ENCODE data around the gene DIO3.
"Not testable (repeated sequence)": the region's sequence is repeated elsewhere in the genome, so short reads cannot be mapped to it uniquely, and the experiment has no call there.

DIO3 gene

DNA sequence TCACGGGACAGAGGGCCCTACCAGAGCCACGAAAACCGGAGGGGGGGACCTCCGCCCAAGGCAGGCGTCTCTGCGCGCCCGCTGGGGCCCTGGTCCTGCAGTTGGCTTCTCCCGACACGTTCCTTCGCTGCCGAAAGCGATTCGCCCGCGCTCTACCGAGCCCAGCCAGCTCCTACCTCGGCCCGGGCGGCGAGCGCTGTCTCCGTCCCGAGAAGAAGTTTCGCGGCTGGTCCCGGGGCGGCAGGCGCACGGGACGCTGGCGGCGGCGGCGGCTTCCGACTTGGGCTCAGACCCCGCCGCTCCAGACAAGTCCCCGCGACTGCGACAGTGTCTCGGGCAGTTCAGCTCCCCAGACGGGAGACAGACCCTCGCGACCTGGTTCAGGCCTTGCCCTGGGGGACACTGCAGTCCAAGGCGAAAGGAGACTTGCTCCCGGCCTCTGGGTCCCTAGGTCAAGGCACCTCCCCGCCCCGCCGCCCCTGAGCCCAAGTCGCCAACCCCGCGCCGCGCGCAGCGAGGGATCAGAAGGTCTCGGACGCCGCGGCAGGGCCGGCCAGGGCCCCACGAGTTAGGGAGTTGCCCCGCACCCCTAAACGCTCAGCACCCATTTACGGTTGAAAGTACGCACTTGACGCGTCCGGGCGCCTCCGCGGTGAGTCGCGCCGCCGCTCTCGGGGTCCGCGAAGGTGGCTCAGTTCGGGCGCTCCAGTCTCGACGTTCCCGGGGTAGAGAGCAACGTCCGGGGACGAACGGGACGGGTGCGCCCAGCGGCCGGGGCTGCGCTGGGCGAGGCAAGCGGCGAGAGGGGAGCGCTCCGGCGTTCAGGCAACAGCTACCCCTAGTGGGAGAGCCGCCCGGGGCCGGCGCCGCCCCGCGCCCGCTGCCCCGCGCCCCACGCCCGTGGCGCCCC is 1.4 kb upstream of the DIO3 start:
- no peak for DNase-seq

DNA sequence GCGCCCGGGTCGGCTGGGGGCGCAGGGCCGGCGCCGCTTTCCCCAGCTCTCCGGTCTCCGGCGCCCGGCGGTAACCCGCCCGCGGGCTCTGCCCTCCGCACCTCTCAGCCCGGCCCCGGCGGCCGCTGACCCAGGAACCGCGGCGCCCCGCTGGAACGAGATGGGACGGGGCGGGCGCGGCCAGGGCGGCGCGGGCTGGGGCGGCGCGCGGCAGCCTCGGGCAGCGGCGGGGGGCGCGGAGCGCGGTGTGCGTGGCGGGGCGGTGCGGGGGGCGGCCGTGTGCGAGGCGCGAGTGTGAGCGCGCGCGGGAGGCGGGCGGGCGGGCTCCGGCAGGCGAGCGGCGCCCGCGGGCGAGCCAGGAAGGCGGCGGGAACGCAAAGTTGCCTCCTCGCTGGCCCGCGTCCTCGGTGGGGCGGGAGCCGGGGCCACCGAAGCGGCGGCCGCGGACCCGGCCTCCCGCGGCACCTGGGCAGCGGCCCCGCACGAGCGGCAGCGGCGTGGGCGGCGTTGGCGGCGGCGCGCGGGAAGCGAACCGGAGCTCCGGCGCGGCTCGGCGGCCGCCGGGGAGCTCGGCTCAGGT is 671 bp upstream of the DIO3 start:
- DNase-seq, result no peak

DNA sequence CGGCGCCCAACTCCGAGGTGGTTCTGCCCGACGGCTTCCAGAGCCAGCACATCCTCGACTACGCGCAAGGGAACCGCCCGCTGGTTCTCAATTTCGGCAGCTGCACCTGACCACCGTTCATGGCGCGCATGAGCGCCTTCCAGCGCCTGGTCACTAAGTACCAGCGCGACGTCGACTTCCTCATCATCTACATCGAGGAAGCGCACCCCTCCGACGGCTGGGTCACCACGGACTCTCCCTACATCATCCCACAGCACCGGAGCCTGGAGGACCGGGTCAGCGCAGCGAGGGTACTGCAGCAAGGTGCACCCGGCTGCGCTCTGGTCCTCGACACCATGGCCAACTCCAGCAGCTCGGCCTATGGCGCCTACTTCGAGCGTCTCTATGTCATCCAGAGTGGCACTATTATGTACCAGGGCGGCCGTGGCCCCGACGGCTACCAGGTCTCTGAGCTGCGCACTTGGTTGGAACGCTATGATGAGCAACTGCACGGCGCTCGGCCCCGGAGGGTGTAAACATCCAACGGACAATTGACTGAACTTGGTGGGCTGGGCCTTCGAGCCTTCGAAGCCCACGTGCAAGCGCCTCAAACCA is 699 bp downstream of the DIO3 start:
- no peak for DNase-seq

DNA sequence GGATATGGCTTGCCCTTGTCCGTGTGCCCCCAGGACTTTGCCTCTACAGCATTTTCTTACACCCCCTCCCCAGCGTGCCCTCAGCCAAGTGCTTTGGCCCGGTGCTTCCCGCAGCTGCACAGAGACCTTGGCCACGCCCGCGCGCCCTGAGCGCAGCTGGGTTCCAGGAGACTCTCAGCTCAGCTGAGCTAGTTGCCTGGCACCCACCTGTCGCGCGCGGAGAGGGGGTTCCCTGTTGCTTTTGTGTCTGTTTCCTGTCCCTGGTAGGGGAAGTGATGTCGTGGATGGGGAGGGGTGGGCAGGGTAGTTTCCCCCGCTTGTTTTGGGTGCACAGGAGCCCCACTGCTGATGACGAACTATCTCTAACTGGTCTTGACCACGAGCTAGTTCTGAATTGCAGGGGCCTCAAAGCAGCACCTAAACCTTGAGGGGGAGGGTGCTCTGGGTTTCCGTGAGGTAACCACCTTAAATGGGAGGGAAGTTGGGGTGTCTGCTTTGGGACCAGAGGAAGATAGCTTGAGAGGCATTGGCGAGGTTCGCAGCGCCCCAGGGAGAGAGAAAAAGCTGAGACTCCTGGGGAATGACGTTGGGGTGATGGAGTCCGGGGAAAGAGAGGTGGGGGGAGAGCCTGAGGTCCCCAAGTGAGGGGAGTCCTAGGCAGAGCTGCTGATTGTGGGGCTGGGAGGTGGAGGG is 1.5 kb downstream of the DIO3 start:
- no peak for DNase-seq

DNA sequence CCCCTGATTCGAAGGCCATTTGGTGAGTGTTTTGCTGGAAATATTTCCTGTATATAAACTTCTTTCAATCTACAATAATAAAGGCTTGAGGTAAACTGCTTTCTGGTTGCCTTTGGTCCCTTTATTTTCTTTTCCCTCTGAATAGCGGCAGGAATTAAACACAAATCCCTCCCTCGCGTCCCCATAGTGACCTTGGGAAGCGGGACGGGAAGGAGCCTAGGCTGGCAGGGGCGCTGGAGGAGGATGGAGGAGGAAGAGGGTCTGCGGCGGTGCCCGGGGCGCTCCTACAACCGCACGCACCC is 2.0 kb downstream of the DIO3 start:
- no peak for DNase-seq

DNA sequence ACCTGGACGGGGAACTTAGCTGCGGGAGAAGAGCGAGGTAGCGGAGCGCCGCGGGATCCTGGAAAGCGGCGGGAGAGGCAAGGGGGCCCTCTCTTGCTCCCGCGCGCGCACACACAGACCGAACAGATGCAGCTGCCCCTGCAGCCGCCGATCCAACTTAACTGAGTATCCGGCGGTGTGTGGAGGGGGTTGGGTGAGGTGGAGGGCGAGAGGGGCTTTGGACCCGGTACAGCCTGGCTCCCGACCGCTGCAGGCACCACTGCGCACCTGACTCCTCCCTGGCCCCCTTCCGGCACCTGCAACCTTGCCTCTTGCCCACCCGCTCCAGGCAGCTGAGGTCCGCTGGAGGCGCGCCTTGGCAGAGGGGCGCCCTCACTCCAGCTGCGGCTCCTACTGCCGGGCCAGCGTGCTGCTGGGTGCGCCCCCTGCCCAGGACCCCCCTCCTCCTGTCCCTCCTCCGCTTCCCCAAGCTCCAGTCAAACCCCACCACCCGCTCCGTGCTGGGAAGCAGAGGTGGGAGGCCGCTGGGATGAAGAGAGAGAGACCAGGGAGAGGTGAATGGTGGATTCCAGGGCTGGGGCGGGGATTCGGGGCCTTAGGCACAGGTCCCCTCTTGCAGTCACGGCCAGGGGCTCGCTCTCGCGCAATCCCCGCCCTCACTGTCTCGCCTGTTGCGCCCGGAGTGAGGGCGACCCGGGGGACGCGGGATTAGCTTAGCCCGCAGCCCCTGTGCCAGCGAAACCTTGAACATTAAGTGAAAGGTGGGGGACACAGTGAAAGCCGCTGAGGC is 2.6 kb downstream of the DIO3 start:
- no peak for DNase-seq

DNA sequence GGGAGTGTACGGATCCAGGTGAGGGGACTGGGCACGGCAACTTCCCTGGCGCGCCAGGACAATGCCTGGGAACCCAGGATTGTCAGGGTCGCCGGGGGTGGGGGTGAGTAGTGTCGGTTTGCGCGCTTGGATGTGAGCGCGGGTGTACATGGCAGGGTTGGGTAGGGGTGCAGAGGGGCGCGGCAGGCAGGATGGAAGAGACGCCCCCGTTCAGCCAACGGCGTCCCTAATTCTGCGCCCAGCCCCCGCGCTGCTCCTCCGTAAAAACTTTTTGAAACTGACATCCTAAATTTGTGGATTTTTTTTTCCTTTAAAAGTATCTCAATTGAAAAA is 3.1 kb downstream of the DIO3 start:
- no peak for DNase-seq

DNA sequence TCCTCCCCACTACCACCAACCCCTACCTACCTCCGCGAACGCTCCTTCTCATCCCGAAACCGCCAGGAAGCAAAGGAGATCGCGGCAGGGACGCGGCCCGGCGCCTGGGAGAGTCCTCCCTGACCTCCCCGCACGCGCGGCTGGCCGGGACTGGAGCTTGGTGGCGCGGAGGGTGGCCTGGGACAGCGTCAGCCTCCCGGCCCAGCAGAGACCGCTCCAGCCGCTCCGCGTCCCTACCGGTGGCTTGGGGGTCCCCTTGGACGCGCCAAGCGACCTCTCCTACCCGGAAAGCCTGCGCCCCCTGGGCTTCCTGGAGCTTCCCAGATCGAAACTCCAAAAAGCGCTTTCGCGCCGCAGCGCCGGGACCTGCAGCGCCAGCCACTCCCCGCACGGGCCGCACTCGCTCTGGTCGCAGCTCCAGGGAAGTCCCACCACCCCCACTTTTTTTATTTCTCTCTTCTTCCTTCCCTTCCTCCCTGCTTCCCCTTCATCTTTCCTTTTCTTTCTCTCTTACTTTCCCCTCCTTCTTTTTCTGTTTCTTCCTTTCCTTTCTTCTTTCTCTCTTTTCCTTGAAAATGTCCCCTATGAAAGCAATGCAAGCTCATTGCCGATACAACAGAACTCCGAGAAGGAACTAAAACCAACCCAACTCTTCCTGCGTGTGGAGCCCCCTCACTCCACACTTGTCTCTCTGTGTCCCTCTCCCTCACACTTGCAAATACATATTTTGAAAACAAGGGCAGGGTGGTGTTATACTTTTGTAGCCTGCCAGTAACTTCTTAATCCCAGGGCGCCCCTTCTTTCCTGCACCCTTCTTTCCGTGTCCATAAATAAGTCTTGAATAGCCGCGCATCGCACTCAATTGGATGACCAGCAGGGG is 3.8 kb downstream of the DIO3 start:
- no peak for DNase-seq

DNA sequence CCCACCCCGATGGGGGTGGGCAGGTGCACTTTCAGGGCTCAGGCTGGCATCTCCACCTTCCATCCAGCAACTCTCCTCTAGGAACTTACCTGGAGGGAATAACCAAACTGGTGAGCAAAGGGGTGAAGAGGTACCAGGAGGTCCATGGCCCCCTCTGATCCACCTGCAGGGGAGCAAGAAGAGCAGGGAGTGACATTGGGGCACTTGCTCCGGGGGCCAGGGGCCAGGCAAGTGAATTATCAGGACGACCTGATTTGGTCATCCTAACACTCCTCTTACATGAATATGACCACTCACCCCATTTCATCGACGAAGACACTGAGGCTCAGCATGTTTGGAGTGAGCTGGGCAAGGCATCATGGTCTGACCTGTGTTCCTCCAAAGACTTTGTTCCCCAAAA is 6.0 kb downstream of the DIO3 start:
- DNase-seq, result no peak

DNA sequence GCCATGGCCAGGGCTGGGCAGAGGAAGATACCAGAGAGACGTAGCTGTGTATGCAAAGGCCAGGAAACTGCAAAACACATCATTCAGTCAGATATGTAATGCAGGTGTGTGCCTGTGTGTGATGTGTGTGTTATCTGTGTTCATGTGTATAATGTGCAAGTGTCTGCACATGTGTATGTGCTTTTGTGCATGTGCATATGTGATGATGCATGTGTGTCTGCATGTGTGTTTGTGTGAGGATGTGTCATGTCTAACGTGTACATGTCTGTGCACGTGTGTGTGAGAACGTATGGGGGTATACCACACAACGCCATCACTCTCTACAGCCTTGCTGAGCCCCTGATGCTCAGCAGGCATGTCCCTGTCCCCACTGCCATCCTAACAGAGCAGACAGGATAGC is 9.7 kb downstream of the DIO3 start:
- no peak for DNase-seq

DNA sequence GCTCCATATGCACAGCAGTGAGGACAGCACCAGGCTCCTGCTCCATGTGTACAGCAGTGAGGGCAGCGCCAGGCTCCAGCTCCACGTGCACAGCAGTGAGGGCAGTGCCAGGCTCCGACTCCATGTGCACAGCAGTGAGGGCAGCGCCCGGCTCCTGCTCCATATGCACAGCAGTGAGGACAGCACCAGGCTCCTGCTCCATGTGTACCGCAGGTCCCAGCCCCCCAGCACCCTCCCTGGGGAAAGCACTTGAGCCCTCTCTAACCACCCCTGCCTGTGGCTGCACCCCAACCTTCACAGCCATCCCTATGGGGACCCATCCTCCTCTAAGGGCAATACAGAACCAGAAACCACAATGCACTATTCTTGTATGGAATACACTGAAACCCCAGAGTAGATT is 11.2 kb downstream of the DIO3 start:
- DNase-seq, result not testable (repeated sequence)

DNA sequence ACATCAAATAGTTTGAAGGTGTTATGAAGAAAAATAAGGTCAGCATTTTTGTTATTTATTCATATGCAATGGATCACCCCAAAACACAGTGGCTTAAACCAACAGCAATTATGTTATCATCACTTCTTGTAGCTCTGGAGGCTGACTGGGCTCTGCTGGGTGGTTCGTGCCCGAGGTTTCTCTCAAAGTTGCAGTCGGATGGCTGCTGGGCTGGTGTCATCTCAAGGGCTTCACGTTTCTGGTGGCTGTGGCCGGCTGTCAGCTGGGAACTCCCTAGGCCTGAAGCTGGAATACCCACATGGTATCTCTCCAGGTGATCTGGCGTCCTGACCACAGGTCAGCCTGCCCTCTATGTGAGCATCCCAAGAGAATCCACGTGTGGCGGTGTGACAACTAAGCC is 12.0 kb downstream of the DIO3 start:
- DNase-seq, result no peak

DNA sequence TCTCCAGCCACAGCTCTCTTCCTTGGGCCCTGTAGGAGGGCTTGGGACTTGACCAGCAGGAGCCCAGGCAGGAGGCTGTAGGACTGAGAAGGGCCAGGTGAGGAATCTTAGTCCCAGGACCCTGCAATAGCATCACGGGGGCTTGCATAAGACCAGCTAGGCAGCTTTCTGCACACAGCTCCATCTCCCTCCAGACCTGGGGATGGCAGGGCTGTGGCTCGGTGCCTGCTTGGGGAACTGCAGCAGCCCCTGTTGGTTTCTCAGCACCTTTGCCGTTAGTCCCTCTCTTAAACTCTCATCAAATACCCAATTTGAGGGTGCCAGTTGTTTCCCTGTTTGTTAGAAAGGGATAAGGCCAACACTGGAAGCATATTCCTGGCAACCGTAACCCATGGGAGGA is 14.3 kb downstream of the DIO3 start:
- no peak for DNase-seq

DNA sequence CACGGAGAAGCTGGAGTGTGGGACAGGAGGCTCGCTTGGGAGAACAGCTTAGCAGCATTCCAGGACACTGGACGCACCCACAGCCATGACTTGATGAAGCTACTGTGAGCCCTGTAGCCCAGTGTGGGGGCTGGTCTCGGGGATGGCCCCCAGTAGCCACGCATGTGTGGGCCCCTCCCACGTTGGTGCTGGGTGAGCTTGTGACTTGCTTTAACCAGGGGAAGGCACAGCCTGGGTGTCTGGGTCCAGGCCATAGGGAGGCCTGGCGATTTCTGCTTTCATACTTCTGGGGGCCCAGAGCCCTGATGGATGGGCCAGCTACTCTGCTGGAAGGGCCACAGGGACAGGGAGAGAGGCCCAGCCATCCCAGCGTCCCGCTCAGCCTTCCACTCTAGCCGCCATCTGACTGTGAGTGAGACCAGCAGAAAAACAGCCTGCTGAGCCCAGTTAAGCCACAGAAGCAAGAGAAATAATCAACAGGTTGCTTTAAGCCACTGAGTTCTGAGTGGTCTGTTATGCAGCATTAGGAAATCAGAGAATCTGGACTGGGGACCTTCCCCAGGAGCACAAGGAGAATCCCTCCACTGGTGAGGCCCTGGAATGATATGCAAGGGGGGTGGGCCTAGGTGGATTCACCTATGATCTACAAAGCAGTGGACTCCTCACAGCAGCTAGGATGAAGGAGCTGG is 16.1 kb downstream of the DIO3 start:
- DNase-seq, result no peak

DNA sequence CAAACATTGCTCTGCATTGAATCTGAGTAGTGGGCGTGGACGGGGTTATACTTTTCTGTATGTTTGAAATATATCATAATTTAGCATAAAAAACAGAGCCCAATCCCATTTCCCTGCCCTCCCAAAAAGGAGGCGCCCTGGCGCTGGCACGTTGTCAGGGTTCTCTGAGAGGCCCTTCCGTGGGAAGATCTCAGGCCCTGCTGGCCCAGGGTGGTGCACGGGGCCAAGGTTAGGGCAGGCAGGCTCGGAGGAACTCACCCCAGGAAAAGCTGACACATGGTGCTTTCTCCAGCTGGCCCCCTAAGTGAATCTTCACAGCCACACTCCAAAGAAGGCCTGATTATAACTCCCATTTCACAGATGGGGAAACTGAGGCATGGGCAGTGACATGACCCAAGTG is 17.2 kb downstream of the DIO3 start:
- DNase-seq, result no peak

DNA sequence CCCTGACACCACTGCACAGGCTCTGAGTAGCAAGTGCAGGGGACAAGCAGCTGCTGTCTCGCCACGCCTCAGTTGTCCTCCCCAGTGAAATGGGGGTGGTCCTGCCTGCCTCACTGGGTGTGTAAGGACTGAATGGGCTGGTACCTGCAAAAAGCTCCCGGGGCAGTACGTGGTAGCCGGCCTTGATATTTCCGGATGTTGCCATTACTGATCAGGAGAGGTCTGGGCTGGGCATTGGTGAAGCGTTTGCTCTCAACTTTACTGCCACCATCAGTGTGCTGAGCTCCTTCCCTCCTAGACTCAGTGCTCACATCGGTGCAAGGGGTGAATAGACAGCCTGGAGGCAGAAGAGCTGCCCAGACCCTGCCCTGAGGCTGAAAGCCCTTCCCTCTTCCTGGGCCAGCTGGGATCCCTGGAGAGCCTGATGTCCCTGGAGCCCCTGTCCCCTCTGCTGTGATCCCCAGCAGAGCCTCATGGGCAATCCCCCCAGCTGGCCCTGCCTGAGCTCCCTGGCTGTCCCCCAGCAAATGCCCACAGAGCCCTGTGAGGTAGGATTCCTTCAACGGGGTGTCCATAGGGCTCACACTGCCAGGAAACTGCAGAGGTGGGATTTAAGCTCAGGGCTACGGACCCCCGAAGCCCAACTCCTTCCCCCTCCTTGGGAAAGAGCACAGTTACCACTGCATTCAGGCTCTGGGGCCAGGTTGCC is 18.2 kb downstream of the DIO3 start:
- DNase-seq, result no peak

DNA sequence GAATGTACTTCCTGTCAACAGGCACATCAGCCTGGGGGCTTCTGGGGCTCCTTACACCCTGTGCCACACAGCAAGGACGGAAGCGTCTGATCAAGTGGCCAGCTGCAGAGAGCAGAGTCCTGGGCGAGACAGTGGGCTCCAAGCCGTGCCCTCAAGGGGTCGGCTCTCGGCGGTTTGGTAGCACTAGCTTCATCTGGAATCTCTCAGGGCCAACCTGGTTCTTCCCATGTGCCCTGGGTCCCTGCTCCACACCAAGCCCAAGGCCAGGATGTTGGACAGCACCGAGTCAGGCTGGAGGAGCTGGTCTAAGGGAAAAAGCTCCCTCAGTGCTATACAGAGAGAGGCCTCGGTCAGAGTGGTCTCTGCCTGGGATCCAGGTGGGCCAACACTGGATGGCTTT is 20.5 kb downstream of the DIO3 start:
- no peak for DNase-seq

DNA sequence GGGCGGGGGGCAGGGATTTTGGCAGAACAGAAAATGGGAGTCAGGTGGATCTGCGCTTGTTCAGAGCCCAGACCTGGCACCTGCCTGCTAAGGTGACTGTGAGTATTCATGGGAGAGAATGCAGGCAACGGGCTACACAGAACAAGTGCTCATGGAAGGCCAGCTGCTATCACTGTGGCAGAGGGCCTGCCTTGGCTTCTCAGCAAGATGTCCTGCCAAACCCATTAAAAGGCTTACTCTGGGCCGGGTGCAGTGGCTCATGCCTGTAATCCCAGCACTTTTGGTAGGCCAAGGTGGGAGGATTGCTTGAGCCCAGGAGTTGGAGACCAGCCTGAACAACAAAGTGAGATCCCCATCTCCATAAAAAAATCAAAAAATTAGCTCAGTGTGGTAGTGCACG is 21.0 kb downstream of the DIO3 start:
- no peak for DNase-seq

DNA sequence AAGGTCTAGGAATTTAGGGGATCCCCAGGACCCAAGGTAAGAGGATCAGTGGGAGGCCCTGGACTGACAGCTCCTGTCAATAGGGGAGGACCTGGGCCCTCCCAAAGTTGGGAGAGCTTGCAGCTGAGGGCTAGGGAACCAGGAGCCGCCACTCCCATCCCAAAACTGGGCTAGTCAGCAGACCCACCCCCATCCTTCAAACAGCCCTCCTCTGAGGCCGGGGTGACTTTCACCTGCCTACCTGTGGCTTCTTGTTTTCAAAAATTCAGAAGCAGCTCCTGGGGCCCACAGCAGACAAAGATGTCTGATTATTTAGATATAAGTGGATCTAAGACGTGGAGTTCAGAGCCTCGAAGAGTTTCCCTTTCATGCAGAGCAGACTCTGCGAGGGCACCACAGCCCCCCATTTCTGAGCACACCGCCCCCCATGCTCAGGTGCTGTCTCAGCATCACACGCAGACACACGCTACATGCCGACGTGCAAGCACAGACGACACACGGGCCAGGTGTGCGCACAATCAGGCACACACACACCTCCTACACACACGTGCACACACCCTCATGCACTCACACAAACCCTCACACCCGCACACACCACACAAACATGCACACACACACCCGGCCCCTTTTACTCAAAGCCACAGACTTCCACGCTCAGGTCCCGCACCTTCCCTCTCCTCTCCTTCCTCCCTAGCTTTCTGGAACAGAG is 21.9 kb downstream of the DIO3 start:
- DNase-seq, result no peak

DNA sequence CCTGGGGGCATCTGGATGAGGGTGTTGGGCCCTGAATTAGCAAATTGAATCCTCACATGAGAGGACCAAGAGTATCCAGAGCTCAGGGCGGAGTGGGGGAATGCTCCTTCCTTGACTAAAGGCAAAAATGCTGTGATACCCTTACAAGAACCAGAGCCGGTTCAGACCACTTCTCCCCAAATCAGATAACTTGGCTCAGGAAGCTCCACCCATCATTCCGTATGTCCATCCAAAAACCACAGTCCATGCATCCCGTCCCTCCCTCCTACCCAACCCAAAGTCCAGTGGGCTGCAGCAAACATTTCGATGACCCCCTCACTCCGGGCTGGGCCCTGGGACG is 22.4 kb downstream of the DIO3 start:
- no peak for DNase-seq

Measured in stimulated activated naive CD4-positive, alpha-beta T cell treated with Interleukin-2 at 50 U/mL for 16 hours (primary cell).